Endothelial cell of umbilical vein (primary cell): ENCODE results near the gene RPL3. TPM values are rescaled to one million over a fixed set of nuclear protein-coding genes. Genes with fewer than 3 reads are reported as not detected.

Experiments used
- BruUV-seq: library from RNA; stranded (reverse); fragments of 400-500 nt; replicated peaks from 2 replicates; lab custom pipeline; 2021; lab: Mats Ljungman, UMichigan
- CTCF ChIA-PET: fragments of 300-600, 350-600 bp; sonication (Branson Sonifier 250); formaldehyde crosslinking; loops from one replicate; lab custom pipeline; 2021; ENCODE audit warnings: antibody characterized with exemption, inconsistent platforms; lab: Charles Lee
- POLR2A ChIA-PET: fragments of 300-600, 350-600 bp; sonication (Branson Sonifier 250); formaldehyde crosslinking; loops from one replicate; lab custom pipeline; 2021; ENCODE audit warnings: antibody characterized with exemption, inconsistent platforms; lab: Charles Lee
- DNase-seq: peaks from one replicate; pipeline ENCODE4 v3.0.0-alpha.2; 2011; ENCODE audit warnings: low read depth, low spot score
- FAIRE-seq: peaks from 2 replicates; lab custom pipeline; 2011; peaks lifted over from hg19 to GRCh38; lab: Jason Lieb, UNC
- H2AFZ ChIP-seq: 2 replicates; pipeline ENCODE4 v1.6.0; 2012; ENCODE audit warnings: low read depth, low read length, control low read depth, inconsistent platforms
- H3K27ac ChIP-seq: 2 replicates; pipeline ENCODE4 v1.5.1; 2011; ENCODE audit warnings: low read depth, mild to moderate bottlenecking, control low read depth, low read length, moderate library complexity; ENCODE audit not compliant: insufficient read depth
- H3K27me3 ChIP-seq, 2 experiments: 2 replicates each; pipeline versions ENCODE4 v1.6.0 to v1.6.1; 2011; ENCODE audit warnings: low read length in 2 of 2, mixed read lengths in 1 of 2; ENCODE audit not compliant: control insufficient read depth in 2 of 2, insufficient read depth in 2 of 2
- H3K36me3 ChIP-seq, 2 experiments: 2 replicates in 1 of 2; 3 replicates in 1 of 2; pipeline ENCODE4 v1.5.1; 2011; ENCODE audit warnings: low read length in 2 of 2, mild to moderate bottlenecking in 1 of 2, moderate library complexity in 1 of 2; ENCODE audit not compliant: control insufficient read depth in 2 of 2, insufficient read depth in 2 of 2; ENCODE audit errors: extremely low read depth in 1 of 2
- H3K4me1 ChIP-seq: 3 replicates; pipeline ENCODE4 v1.5.1; 2011; ENCODE audit warnings: mild to moderate bottlenecking, low read length; ENCODE audit not compliant: control insufficient read depth, insufficient read depth; ENCODE audit errors: extremely low read depth
- H3K4me2 ChIP-seq: 2 replicates; pipeline ENCODE4 v1.6.1; 2011; ENCODE audit warnings: low read length, control low read depth, mixed read lengths; ENCODE audit not compliant: insufficient read depth
- H3K4me3 ChIP-seq, 3 experiments: fragments of 200-600 bp in 1 of 3; sonication (generic), shearing (Covaris generic) in 1 of 3; replicated peaks in 1 of 3; 2 replicates each; pipeline ENCODE4 v1.5.1; 2011 to 2016; ENCODE audit warnings: control low read depth in 3 of 3, low read length in 3 of 3, mild to moderate bottlenecking in 2 of 3, inconsistent platforms in 1 of 3, low read depth in 1 of 3, moderate library complexity in 1 of 3; ENCODE audit not compliant: insufficient read depth in 1 of 3
- H3K79me2 ChIP-seq: 2 replicates; pipeline ENCODE4 v1.6.0; 2012; ENCODE audit warnings: low read length, inconsistent platforms; ENCODE audit not compliant: control insufficient read depth, insufficient read depth
- H3K9ac ChIP-seq: replicated peaks from 2 replicates; pipeline ENCODE3; 2011; ENCODE audit warnings: low read length, control low read depth; ENCODE audit not compliant: insufficient read depth; ENCODE audit errors: extremely low read depth
- H3K9me1 ChIP-seq: replicated peaks from 3 replicates; pipeline ENCODE4 v1.6.0; 2011; ENCODE audit warnings: mild to moderate bottlenecking, low read length; ENCODE audit not compliant: control insufficient read depth, insufficient read depth; ENCODE audit errors: extremely low read depth
- H3K9me3 ChIP-seq: replicated peaks from 2 replicates; pipeline ENCODE4 v1.5.1; 2012; ENCODE audit warnings: low read length, inconsistent platforms; ENCODE audit not compliant: control insufficient read depth, insufficient read depth
- H4K20me1 ChIP-seq: replicated peaks from 2 replicates; pipeline ENCODE3; 2011; ENCODE audit warnings: mild to moderate bottlenecking, low read length; ENCODE audit not compliant: control insufficient read depth, insufficient read depth; ENCODE audit errors: extremely low read depth
- GATA2 ChIP-seq: IDR thresholded peaks from 2 replicates; pipeline ENCODE4 v1.7.0; 2011; ENCODE audit warnings: low read depth, mild to moderate bottlenecking, moderate library complexity, mixed read lengths, low read length; ENCODE audit not compliant: insufficient read length, insufficient read depth
- POLR2A ChIP-seq: IDR thresholded peaks from 2 replicates; pipeline ENCODE4 v1.6.1; 2012; ENCODE audit warnings: low read depth, mild to moderate bottlenecking, control low read depth, low read length
- dilution Hi-C: fragments of 300-500 bp; cut with MboI; formaldehyde crosslinking; loops from one replicate; pipeline ENCODE4 v1.15.0; 2019; ENCODE audit warnings: low sequenced_read_pairs; ENCODE audit not compliant: extremely low pct_ligation_motif_present
- intact Hi-C: fragments of 100-400 bp; cut with micrococcal nuclease; formaldehyde crosslinking; loops from one replicate; pipeline ENCODE4 v1.10.0; 2022
- polyA plus RNA-seq, 4 experiments: library from polyadenylated mRNA; depleted of rRNA in 3 of 4; stranded (reverse) in 3 of 4; unstranded in 1 of 4; fragments of >200 nt; gene quantifications; 2 replicates each; pipeline versions ENCODE4 v1.2.1 to v1.2.3, GENCODE V29; 2011 to 2012; ENCODE audit warnings: missing spikeins in 1 of 4
- total RNA-seq: library from RNA; stranded (reverse); gene quantifications from 2 replicates; pipeline ENCODE4 v1.2.3, GENCODE V29; 2021
- TF ChIP-seq, protein P1 (sequence below), 2 donors: IDR thresholded peaks; 1 replicate in 1 of 2; 2 replicates in 1 of 2; pipeline ENCODE4 v1.5.1; 2011; ENCODE audit warnings: low read length in 2 of 2, mild to moderate bottlenecking in 2 of 2, moderate library complexity in 2 of 2, control low read depth in 1 of 2, inconsistent platforms in 1 of 2, low read depth in 1 of 2; ENCODE audit not compliant: insufficient read depth in 1 of 2; ENCODE audit errors: extremely low read depth in 1 of 2
- TF ChIP-seq, protein P2 (sequence below): IDR thresholded peaks from 2 replicates; pipeline ENCODE4 v1.6.1; 2011; ENCODE audit not compliant: insufficient read depth, insufficient read length

Gene RPL3
- total and polyA plus RNA-seq, 2 donors (not counting 3 experiments of a cell fraction or from before 2014, with no cell fraction given), result 1,954 to 4,065 TPM

DNA sequence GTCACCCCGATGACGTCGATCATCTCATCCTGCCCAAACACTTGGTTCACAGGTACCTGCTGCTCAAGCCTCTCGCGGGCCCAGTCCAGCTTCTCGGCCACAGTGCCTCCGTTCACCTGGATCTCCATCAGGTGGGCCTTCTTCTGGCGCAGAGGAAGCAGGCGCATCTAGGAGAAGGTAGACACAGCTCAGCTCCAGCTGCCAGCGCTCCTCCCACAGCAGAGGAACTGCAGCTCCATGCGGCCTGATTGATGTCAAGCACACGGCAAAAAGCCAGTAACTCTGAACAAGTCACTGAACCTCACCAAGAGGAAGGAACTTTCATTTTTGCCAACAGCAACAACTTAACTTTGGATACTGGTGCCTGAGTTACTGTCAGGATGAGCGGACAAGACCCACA lies 4.0 kb downstream of the RPL3 start:
- no peak for FAIRE-seq
- Histone ChIP-seq H3K9me3 (no peaks in the 10 kb centered on the region), H4K20me1 (no peaks in the 10 kb centered on the region), H2AFZ (no peak overlapping the region), H3K79me2 (peaks cover 63% of the 10 kb centered on the region), H3K4me3 (peak overlapping the region in 2 of 3 experiments; percentile 12 to 39), H3K36me3 (peaks cover 47 to 61% of the 10 kb centered on the region in 2 experiments), H3K4me2 (peak overlapping the region; percentile 83), H3K9me1 (no peaks in the 10 kb centered on the region), H3K27ac (no peak overlapping the region), H3K27me3 (no peaks in the 10 kb centered on the region), H3K9ac (no peak overlapping the region), H3K4me1 (peaks cover 39% of the 10 kb centered on the region)
- peak; percentile 30 for DNase-seq
- dilution Hi-C loops, result no loop called here
- no TSS peak for BruUV-seq
- ChIA-PET POLR2A (interaction anchor here (0.6 to 5.8 kb wide), 4 partner anchors 20 to 333 kb away, joined by 3 to 31 read pairs (median 6); partner anchors contain the start of genes APOBEC3B and PDGFB), CTCF (interaction anchor here (0.6 to 5.9 kb wide), 15 partner anchors 9 to 546 kb away, joined by 3 to 52 read pairs (median 15); partner anchors contain the start of gene PDGFB)
- intact Hi-C loops, result loop anchor here (10.0 kb wide), 1 partner anchor 311 kb away; no protein-coding TSS in a partner anchor
- TF ChIP-seq GATA2 (no peak), POLR2A (peak; percentile 2)

GRCh38 chr22:39314251-39314971 lies 5.0 kb downstream of the RPL3 start:
- FAIRE-seq (no peak), DNase-seq (no peak)
- H3K9me1 ChIP-seq, result no peaks in the 10 kb centered on the region
- no peaks in the 10 kb centered on the region for H4K20me1 ChIP-seq
- intact Hi-C loops (loop anchor here (10.0 kb wide), 1 partner anchor 310 kb away; no protein-coding TSS in a partner anchor), dilution Hi-C loops (no loop called here)
- peaks cover 47 to 61% of the 10 kb centered on the region in 2 experiments for H3K36me3 ChIP-seq
- H3K9ac ChIP-seq, result no peak overlapping the region
- no TSS peak for BruUV-seq
- H3K27me3 ChIP-seq, result no peaks in the 10 kb centered on the region
- H3K4me3 ChIP-seq, result peak overlapping the region in 1 of 3 experiments; percentile 39
- no peak overlapping the region for H2AFZ ChIP-seq
- H3K4me2 ChIP-seq, result peak overlapping the region; percentile 83
- H3K4me1 ChIP-seq, result peaks cover 42% of the 10 kb centered on the region
- H3K79me2 ChIP-seq, result peaks cover 63% of the 10 kb centered on the region
- no peak overlapping the region for H3K27ac ChIP-seq
- TF ChIP-seq, protein P1, sequence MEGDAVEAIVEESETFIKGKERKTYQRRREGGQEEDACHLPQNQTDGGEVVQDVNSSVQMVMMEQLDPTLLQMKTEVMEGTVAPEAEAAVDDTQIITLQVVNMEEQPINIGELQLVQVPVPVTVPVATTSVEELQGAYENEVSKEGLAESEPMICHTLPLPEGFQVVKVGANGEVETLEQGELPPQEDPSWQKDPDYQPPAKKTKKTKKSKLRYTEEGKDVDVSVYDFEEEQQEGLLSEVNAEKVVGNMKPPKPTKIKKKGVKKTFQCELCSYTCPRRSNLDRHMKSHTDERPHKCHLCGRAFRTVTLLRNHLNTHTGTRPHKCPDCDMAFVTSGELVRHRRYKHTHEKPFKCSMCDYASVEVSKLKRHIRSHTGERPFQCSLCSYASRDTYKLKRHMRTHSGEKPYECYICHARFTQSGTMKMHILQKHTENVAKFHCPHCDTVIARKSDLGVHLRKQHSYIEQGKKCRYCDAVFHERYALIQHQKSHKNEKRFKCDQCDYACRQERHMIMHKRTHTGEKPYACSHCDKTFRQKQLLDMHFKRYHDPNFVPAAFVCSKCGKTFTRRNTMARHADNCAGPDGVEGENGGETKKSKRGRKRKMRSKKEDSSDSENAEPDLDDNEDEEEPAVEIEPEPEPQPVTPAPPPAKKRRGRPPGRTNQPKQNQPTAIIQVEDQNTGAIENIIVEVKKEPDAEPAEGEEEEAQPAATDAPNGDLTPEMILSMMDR (IDR thresholded peaks at IDR 0.05; ENCODE audit: extremely low read depth in 1 of 2, insufficient read depth in 1 of 2, low read depth in 1 of 2, low read length in 2 of 2), result peak; percentile 6 to 14
- TF ChIP-seq POLR2A, result peak; percentile 49
- TF ChIP-seq, protein P2, sequence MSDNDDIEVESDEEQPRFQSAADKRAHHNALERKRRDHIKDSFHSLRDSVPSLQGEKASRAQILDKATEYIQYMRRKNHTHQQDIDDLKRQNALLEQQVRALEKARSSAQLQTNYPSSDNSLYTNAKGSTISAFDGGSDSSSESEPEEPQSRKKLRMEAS, result no peak
- no peaks in the 10 kb centered on the region for H3K9me3 ChIP-seq
- ChIA-PET POLR2A (interaction anchor here (1.0 to 5.8 kb wide), 2 partner anchors 70 to 74 kb away, joined by 6 to 31 read pairs; partner anchors contain the start of gene PDGFB), CTCF (interaction anchor here (1.2 to 5.9 kb wide), 7 partner anchors 8 to 144 kb away, joined by 4 to 52 read pairs (median 15); partner anchors contain the start of gene PDGFB)
